GM12878 (cell line): ENCODE data around the gene CDCA8. TPM values are rescaled to one million over a fixed set of nuclear protein-coding genes. Genes with fewer than 3 reads are reported as not detected.

Experiments
- ATAC-seq: fragments of 200-7000 bp; cut with Tn5 transposase; 3 replicates; pipeline ENCODE4 v1.9.1; 2020; ENCODE audit warnings: mild to moderate bottlenecking, moderate library complexity
- BruUV-seq: library from RNA; stranded (reverse); fragments of 400-500 nt; replicated peaks from 2 replicates; lab custom pipeline; 2021; lab: Mats Ljungman, UMichigan
- CTCF ChIA-PET: fragments of 300-600 bp; sonication (Branson Sonifier 250); formaldehyde crosslinking; extraction: SDS; loops from one replicate; lab custom pipeline; 2021; ENCODE audit warnings: inconsistent platforms; lab: Yijun Ruan, JAX
- POLR2A ChIA-PET: fragments of 350-600 bp; formaldehyde crosslinking; extraction: SDS; loops from one replicate; lab custom pipeline; 2021; ENCODE audit warnings: inconsistent platforms; lab: Charles Lee
- RAD21 ChIA-PET: fragments of 300-600 bp; sonication (Branson Sonifier 250); formaldehyde crosslinking; loops from one replicate; lab custom pipeline; 2023; ENCODE audit warnings: antibody characterized with exemption; ENCODE audit not compliant: unreplicated experiment; lab: Charles Lee
- SMC1A ChIA-PET: fragments of 300-600 bp; sonication (Branson Sonifier 250); formaldehyde crosslinking; loops from one replicate; lab custom pipeline; 2023; ENCODE audit not compliant: unreplicated experiment, uncharacterized antibody; lab: Charles Lee
- DNase-seq: peaks from one replicate; pipeline ENCODE4 v3.0.0-alpha.2; 2011; ENCODE audit warnings: low read depth, low spot score
- FAIRE-seq: peaks from 3 replicates; lab custom pipeline; 2011; peaks lifted over from hg19 to GRCh38; lab: Jason Lieb, UNC
- H2AFZ ChIP-seq: 2 replicates; pipeline ENCODE4 v1.6.0; 2011; ENCODE audit warnings: low read depth, low read length, control low read depth; ENCODE audit not compliant: control insufficient read depth
- H3K27ac ChIP-seq: 2 replicates; pipeline ENCODE4 v1.5.1; 2011; ENCODE audit warnings: control low read depth; ENCODE audit not compliant: control insufficient read depth, insufficient read depth
- H3K27me3 ChIP-seq, 2 experiments: replicated peaks in 1 of 2; 2 replicates each; pipeline versions ENCODE4 v1.6.0 to v1.6.1; 2011; ENCODE audit warnings: low read length in 1 of 2; ENCODE audit not compliant: control insufficient read depth in 2 of 2, insufficient read depth in 2 of 2
- H3K36me3 ChIP-seq, 2 experiments: 2 replicates each; pipeline ENCODE4 v1.5.1; 2011; ENCODE audit warnings: low read length in 1 of 2; ENCODE audit not compliant: control insufficient read depth in 2 of 2, insufficient read depth in 2 of 2
- H3K4me1 ChIP-seq: 2 replicates; pipeline ENCODE4 v1.6.1; 2011; ENCODE audit warnings: mild to moderate bottlenecking, low read length, moderate library complexity, mixed read lengths; ENCODE audit not compliant: control insufficient read depth, insufficient read depth
- H3K4me2 ChIP-seq: 2 replicates; pipeline ENCODE4 v1.6.0; 2011; ENCODE audit warnings: control low read depth; ENCODE audit not compliant: control insufficient read depth, insufficient read depth
- H3K4me3 ChIP-seq: fragments of 200-600 bp; sonication (generic); 2 replicates; pipeline ENCODE4 v1.5.1; 2016
- H3K79me2 ChIP-seq: 2 replicates; pipeline ENCODE4 v1.6.0; 2011; ENCODE audit warnings: low read length; ENCODE audit not compliant: control insufficient read depth, insufficient read depth
- H3K9ac ChIP-seq: 2 replicates; pipeline ENCODE4 v1.8.0; 2011; ENCODE audit warnings: low read length, control low read depth, mixed read lengths; ENCODE audit not compliant: control insufficient read depth, insufficient read depth
- H3K9me3 ChIP-seq: replicated peaks from 3 replicates; pipeline ENCODE4 v1.5.1; 2011; ENCODE audit warnings: mild to moderate bottlenecking, low read length; ENCODE audit not compliant: control insufficient read depth, insufficient read depth
- H4K20me1 ChIP-seq: 2 replicates; pipeline ENCODE4 v1.6.0; 2011; ENCODE audit not compliant: control insufficient read depth, insufficient read depth
- ATF3 ChIP-seq: IDR thresholded peaks from 2 replicates; pipeline ENCODE4 v1.6.1; 2011; ENCODE audit warnings: low read depth, mild to moderate bottlenecking, low read length, moderate library complexity, borderline replicate concordance; ENCODE audit errors: extremely low read depth
- EGR1 ChIP-seq, 2 experiments: IDR thresholded peaks; 1 replicate in 1 of 2; 2 replicates in 1 of 2; pipeline ENCODE4 v1.6.1; 2011 to 2012; ENCODE audit warnings: low read depth in 2 of 2, low read length in 2 of 2, borderline replicate concordance in 1 of 2, mild to moderate bottlenecking in 1 of 2, moderate library complexity in 1 of 2
- EZH2 ChIP-seq: IDR thresholded peaks from 2 replicates; pipeline ENCODE4 v1.6.1; 2012; ENCODE audit warnings: low read depth, mild to moderate bottlenecking, control low read depth, inconsistent platforms, low read length, borderline replicate concordance; ENCODE audit not compliant: control insufficient read depth
- GATAD2B ChIP-seq: fragments of 450-650 bp; conservative IDR thresholded peaks from 2 replicates; pipeline ENCODE4 v1.6.1; 2017; ENCODE audit warnings: low read depth, mild to moderate bottlenecking, moderate library complexity
- NR2F1 ChIP-seq: fragments of 450-650 bp; conservative IDR thresholded peaks from 2 replicates; pipeline ENCODE4 v1.6.1; 2017; ENCODE audit warnings: mild to moderate bottlenecking
- PAX8 ChIP-seq: fragments of 450-650 bp; IDR thresholded peaks from 2 replicates; pipeline ENCODE4 v1.6.1; 2017; ENCODE audit warnings: mild to moderate bottlenecking, moderate library complexity
- POLR2A ChIP-seq: IDR thresholded peaks from 2 replicates; pipeline ENCODE4 v1.6.1; 2011; ENCODE audit warnings: low read depth, mild to moderate bottlenecking, low read length
- RELA ChIP-seq: fragments of 450-650 bp; IDR thresholded peaks from 2 replicates; pipeline ENCODE4 v1.8.0; 2014; ENCODE audit warnings: borderline replicate concordance; ENCODE audit not compliant: partially characterized antibody
- SIX5 ChIP-seq: IDR thresholded peaks from 2 replicates; pipeline ENCODE4 v1.6.1; 2011; ENCODE audit warnings: mild to moderate bottlenecking, low read depth, low read length, moderate library complexity; ENCODE audit not compliant: severe bottlenecking
- STAT3 ChIP-seq: IDR thresholded peaks from 2 replicates; pipeline ENCODE4 v1.6.1; 2011; ENCODE audit warnings: low read depth, low read length, improper control_type of control experiment
- SUPT20H ChIP-seq: IDR thresholded peaks from 2 replicates; pipeline ENCODE4 v1.6.1; 2011; ENCODE audit warnings: low read depth, mild to moderate bottlenecking, low read length, moderate library complexity, borderline replicate concordance; ENCODE audit not compliant: control insufficient read depth
- ZBED1 ChIP-seq: IDR thresholded peaks from 2 replicates; pipeline ENCODE4 v1.6.1; 2016; ENCODE audit warnings: borderline replicate concordance
- WGBS: methylation state at CpG from one replicate; pipeline ENCODE4 v1.1.6; 2016; ENCODE audit warnings: low lambda C conversion rate; ENCODE audit not compliant: insufficient replicate concordance, insufficient coverage; ENCODE audit errors: missing lambda C conversion rate; 5-methylcytosine and 5-hydroxymethylcytosine counted together
- in situ Hi-C: fragments of 300-500 bp; cut with MboI; formaldehyde crosslinking; loops from 9 replicates; pipeline ENCODE4 v1.14.3; 2018; ENCODE audit warnings: mixed read lengths
- intact Hi-C: fragments of 100-400 bp; cut with micrococcal nuclease; formaldehyde crosslinking; loops from one replicate; pipeline ENCODE4 v1.14.2; 2022; ENCODE audit not compliant: unreplicated experiment
- polyA plus RNA-seq, 11 experiments: library from polyadenylated mRNA; depleted of rRNA in 4 of 11; unstranded in 6 of 11; stranded (reverse) in 5 of 11; fragments of >200 nt; fragmentation: Nextera tagmentation in 4 of 11; fragmentation: Illumina TruSeq in 1 of 11; extraction: Ambion mirVana in 4 of 11; extraction: Trizol in 1 of 11; gene quantifications; 1 replicate in 1 of 11; 2 replicates in 10 of 11; pipeline versions ENCODE4 v1.2.1 to v1.2.3, GENCODE V29; 2011 to 2016; ENCODE audit warnings: inconsistent platforms in 2 of 11, missing spikeins in 2 of 11, low read depth in 1 of 11
- total RNA-seq, 4 experiments: library from RNA; depleted of rRNA in 3 of 4; stranded (reverse); fragments of >200 nt in 3 of 4; fragmentation: Illumina TruSeq in 1 of 4; extraction: Trizol in 1 of 4; gene quantifications; 2 replicates each; pipeline versions ENCODE4 v1.2.1 to v1.2.3, GENCODE V29; 2013 to 2021
- TF ChIP-seq, protein P1 (sequence below): IDR thresholded peaks from 2 replicates; pipeline ENCODE4 v1.6.1; 2012; ENCODE audit warnings: improper control_type of control experiment, low read depth, low read length; ENCODE audit not compliant: insufficient replicate concordance
- TF ChIP-seq, protein P2 (sequence below): IDR thresholded peaks from 2 replicates; pipeline ENCODE4 v1.6.1; 2012; ENCODE audit warnings: low read length, inconsistent platforms

CDCA8 gene
- total and polyA plus RNA-seq, 10 of the 15 experiments (the other 5 are each of a cell fraction or from before 2014, with no cell fraction given): 21.3 to 98.1 (median 61.4) TPM

DNA sequence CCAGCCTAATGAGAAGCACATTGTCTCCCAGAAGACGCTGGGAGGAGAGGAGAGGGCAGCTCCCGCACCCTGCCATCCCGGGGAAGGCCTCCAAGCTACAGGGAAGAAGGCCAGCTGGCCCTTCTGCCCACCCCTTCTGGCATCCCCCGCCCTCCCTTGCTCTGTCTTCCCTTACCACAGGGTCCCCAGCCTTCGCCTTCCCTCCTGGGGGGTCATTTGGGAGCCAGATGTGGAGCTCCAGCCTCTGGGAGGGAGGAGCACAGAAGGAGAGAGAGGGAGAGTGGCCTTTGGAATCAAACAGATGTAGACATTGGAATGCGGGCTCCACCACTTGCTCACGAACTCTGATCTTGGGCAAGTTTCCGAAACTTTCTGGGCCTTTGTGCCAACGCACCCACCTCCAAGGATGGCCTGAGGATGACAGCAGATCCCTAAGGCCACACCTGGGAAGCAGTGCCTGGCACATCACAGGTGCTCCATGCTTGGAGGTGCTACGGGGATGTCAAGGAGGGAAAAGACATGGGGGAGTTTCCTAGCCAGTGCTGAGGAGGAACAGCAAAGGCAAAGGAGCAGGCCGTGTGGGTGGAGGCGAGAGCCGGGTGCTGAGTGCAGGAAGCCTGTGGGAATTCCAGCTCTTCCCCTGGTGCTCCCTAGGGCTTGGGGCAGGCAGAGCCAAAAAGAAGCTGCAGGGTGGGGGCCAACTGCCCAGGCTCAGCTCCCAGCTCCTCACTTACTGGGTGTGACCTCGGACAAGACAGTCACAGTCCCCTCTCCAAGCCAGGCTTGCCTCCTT lies 34.5 kb upstream of the CDCA8 start (continued):
- TF ChIP-seq, protein P1, sequence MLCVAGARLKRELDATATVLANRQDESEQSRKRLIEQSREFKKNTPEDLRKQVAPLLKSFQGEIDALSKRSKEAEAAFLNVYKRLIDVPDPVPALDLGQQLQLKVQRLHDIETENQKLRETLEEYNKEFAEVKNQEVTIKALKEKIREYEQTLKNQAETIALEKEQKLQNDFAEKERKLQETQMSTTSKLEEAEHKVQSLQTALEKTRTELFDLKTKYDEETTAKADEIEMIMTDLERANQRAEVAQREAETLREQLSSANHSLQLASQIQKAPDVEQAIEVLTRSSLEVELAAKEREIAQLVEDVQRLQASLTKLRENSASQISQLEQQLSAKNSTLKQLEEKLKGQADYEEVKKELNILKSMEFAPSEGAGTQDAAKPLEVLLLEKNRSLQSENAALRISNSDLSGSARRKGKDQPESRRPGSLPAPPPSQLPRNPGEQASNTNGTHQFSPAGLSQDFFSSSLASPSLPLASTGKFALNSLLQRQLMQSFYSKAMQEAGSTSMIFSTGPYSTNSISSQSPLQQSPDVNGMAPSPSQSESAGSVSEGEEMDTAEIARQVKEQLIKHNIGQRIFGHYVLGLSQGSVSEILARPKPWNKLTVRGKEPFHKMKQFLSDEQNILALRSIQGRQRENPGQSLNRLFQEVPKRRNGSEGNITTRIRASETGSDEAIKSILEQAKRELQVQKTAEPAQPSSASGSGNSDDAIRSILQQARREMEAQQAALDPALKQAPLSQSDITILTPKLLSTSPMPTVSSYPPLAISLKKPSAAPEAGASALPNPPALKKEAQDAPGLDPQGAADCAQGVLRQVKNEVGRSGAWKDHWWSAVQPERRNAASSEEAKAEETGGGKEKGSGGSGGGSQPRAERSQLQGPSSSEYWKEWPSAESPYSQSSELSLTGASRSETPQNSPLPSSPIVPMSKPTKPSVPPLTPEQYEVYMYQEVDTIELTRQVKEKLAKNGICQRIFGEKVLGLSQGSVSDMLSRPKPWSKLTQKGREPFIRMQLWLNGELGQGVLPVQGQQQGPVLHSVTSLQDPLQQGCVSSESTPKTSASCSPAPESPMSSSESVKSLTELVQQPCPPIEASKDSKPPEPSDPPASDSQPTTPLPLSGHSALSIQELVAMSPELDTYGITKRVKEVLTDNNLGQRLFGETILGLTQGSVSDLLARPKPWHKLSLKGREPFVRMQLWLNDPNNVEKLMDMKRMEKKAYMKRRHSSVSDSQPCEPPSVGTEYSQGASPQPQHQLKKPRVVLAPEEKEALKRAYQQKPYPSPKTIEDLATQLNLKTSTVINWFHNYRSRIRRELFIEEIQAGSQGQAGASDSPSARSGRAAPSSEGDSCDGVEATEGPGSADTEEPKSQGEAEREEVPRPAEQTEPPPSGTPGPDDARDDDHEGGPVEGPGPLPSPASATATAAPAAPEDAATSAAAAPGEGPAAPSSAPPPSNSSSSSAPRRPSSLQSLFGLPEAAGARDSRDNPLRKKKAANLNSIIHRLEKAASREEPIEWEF: no peak
- TF ChIP-seq PAX8: no peak
- no peak for TF ChIP-seq SIX5
- TF ChIP-seq, all 136 proteins: peak for 0

GRCh38 chr1:37658486-37658885 lies 33.8 kb upstream of the CDCA8 start:
- no peaks in the 10 kb centered on the region for H3K9me3 ChIP-seq
- no peak for ATAC-seq
- SMC1A ChIA-PET: no interaction called here
- H3K4me2 ChIP-seq: no peak overlapping the region
- no peak overlapping the region for H3K4me3 ChIP-seq
- no peaks in the 10 kb centered on the region for H3K4me1 ChIP-seq
- in situ Hi-C loops: no loop called here
- no peaks in the 10 kb centered on the region for H3K27me3 ChIP-seq
- H3K9ac ChIP-seq: no peak overlapping the region
- intact Hi-C loops: no loop called here
- no peak for FAIRE-seq
- no peak overlapping the region for H3K27ac ChIP-seq
- BruUV-seq: no TSS peak
- no peaks in the 10 kb centered on the region for H4K20me1 ChIP-seq
- CTCF ChIA-PET: no interaction called here
- no peaks in the 10 kb centered on the region for H3K36me3 ChIP-seq
- WGBS: 64% methylated on average over 6 of the region's 6 CpGs
- H3K79me2 ChIP-seq: no peaks in the 10 kb centered on the region
- DNase-seq: no peak
- H2AFZ ChIP-seq: no peak overlapping the region
- RAD21 ChIA-PET: no interaction called here
- POLR2A ChIA-PET: no interaction called here
- TF ChIP-seq RELA: no peak
- no peak for TF ChIP-seq GATAD2B
- no peak for TF ChIP-seq SUPT20H
- TF ChIP-seq POLR2A: no peak
- no peak for TF ChIP-seq ATF3
- no peak for TF ChIP-seq ZBED1
- no peak for TF ChIP-seq STAT3
- TF ChIP-seq EZH2: no peak
- TF ChIP-seq NR2F1: no peak
- TF ChIP-seq, protein P2, sequence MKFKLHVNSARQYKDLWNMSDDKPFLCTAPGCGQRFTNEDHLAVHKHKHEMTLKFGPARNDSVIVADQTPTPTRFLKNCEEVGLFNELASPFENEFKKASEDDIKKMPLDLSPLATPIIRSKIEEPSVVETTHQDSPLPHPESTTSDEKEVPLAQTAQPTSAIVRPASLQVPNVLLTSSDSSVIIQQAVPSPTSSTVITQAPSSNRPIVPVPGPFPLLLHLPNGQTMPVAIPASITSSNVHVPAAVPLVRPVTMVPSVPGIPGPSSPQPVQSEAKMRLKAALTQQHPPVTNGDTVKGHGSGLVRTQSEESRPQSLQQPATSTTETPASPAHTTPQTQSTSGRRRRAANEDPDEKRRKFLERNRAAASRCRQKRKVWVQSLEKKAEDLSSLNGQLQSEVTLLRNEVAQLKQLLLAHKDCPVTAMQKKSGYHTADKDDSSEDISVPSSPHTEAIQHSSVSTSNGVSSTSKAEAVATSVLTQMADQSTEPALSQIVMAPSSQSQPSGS: no peak
- TF ChIP-seq EGR1 (IDR thresholded peaks at IDR 0.05; ENCODE audit: borderline replicate concordance in 1 of 2, low read depth in 2 of 2, low read length in 2 of 2): no peak
